GM11168 (cell line): ENCODE results near the gene FUT8.

Experiments used
- in situ Hi-C: fragments of 300-500 bp; cut with MboI; formaldehyde crosslinking; loops from one replicate; pipeline ENCODE4 v1.12.0; 2022; ENCODE audit warnings: low sequenced_read_pairs; ENCODE audit not compliant: unreplicated experiment

The FUT8 gene

DNA sequence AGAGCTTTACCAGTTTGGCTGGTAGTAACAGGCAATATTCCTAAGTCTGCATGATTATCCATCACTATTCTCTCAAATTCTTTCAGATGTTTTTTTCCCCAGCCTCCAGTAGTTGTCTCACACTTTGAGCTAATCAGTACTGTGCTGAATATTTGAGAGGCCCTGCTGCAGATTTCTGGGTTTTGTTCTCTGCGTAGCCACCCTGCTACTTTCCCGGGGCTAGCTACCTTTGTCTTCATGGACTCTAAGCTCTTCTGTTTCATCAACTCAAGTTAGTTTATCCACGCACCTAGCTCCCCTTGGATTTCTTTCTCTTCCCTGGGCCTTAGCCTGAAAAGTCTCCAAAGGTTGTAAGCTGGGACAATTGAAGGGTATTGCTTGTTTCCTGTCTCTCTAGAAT lies 73.0 kb downstream of the FUT8 start:
- in situ Hi-C loops: no loop called here

DNA sequence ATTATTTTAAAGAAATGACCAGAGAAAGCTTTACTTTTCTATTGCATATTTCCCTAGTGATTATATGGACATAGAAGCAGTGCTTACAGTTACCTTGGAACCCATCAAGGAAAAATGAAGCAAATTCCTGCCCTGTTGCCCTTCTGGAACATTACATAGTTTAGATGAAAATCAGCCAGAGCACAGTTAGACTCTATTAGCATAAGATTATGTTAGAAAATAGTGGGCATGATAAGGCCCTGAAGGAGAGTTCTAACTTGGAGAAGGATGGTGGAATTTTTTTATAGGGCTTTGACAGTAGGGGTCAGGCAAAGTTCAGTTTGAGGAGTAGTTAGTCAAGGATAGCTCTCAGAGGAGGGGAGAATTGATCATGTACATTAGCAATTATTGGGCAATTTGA lies 74.3 kb downstream of the FUT8 start:
- in situ Hi-C loops: no loop called here

DNA sequence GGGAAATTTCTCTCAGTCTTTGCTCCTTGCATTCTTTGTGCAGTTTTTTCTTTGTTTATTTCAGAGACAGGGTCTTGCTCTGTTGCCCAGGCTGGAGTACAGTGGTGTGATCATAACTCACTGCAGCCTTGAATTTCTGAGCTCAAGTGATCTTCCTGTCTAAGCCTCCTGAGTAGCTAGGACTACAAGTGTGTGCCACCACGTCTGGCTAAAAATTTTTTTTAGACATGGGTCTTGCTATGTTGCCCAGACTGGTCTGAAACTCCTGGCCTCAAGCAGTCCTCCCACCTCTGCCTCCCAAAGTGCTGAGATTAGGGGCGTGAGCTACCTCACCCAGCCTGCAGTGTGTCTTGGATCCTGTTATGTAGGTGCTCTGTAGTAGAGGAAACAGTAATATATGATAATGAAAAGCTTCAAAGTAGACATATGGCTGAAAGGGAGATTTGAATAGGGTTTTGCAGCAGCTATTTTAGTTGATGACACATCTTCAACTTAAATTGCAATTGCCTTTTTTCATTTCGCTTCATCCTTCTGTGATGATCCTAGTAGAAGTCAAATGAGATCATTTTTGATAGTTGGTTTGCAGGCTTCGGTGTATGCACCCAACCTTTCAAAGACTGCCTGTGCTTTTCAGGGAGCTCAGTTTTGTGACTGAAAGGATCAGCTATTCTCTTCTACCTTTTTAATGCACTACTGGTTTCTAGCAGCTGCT lies 75.4 kb downstream of the FUT8 start:
- in situ Hi-C loops: no loop called here

DNA sequence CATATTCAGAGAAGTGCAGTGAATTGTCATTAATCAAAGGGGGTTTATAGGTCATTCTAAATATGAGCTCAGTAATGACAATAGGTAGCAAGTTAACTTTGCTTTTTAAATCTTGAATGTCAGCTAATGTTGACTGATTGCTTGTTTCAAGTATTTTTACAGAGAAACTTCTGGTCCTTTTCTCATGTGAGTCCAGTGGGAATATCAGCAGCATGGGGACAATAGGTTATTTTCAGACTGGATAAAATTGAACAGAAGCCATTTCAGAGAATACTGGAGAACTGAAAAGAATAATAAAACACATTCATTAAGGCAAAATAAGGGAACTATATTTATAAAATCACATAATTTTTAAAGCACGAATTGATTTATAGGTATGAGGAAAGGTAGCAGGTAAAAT lies 78.7 kb downstream of the FUT8 start:
- in situ Hi-C loops: no loop called here

DNA sequence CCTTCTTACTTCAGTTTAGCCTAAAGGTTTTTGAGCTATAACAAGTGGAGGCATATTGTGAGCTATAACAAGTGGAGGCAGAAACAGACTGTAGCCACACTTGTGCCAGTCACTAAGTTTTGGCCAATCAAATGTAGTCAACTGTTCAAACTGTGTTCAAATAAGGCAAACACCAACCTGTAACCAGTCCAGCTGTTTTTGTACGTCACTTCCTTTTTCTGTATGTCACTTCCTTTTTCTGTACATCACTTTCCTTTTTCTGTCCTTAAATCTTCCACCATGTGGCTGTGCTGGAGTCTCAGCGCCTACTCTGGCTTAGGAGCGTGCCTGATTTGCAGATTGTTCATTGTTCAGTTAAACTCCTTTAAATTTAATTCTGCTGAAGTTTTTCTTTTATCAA lies 79.7 kb downstream of the FUT8 start:
- in situ Hi-C loops: no loop called here

DNA sequence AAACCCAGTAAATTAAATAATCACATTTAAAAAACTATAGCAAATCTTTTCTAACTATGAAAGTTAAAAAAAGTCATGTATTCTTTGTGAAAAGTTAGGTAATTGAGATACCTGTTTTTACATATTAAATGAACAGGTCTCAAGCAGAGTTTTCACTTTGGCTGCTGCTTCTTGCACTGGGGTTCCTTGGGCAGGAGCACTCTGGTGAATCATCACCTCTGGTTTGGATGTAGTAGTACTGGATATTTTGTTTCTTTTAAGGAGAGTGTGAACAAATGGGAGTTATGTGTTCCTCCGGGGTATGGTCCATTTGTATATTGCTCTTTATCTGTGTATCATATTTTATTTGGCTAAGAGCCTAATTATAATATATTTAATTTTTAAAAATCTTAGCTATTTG lies 82.7 kb downstream of the FUT8 start:
- in situ Hi-C loops: no loop called here

DNA sequence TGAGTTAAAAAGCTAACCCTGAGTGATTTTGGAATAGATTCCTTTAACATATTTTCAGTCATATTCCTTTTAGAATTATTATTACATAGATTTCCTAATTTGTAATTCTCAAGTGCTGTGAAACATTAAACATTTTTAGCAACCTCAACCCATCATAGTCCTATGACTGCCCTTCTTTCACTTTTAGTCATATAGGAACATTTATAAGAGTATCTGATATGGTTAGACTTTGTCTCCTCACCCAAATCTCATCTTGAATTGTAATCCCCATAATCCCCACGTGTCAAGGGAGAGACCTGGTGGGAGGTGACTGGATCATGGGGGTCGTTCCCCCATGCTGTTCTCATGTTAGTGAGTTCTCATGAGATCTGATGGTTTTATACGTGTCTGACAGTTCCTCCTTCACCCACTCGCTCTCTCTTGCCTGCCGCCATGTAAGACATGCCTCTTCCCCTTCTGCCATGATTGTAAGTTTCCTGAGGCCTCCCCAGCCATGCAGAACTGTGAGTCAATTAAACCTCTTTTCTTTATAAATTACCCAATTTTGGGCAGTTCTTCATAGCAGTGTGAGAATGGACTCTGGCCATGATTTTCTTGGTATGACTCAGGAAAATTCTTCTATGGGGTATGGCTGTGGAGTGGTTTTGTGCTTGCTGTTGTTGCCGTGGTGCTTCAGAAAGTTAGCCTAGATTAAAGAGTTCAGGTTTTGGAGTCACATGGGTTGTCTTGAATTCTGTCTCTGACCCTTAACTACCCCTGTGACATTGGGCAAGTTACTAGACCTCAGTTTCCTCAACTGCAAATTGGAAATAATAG lies 83.9 kb downstream of the FUT8 start:
- in situ Hi-C loops: no loop called here

DNA sequence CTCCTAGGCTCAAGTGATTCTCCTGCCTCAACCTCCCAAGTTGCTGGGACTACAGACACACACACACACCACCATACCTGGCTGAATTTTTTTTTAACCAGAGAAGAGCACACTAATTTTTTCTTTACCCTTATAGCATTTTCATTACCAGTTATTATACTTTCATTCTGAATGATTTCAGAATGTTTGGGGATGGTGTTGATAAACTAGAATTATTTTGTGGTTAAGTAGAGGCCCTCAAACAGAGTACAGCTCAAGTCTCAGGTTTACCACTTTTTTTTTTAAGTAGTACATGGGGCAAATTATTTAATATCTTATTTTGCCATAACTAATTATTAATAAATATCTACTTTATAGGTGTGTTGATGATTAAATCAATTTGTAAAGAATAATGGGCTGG lies 86.6 kb downstream of the FUT8 start:
- in situ Hi-C loops: no loop called here

DNA sequence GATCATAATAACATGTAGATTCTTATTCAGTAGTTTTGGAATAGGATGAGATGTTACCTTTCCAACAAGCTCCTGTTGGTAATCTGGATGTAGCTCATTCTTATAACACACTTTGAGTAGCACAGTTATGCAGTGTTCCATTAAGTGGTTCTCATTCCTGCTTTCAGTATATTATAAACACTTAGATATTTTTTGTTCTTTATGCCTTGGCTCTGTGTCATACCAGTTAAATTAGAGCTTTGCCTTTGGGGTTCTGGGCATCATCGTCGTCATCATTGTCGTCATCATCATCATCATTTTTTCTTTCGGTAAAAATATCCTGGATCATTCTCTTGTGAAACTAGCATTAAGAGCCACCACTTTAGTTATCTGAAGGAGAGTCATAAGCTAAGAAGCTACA lies 87.5 kb downstream of the FUT8 start:
- in situ Hi-C loops: no loop called here

DNA sequence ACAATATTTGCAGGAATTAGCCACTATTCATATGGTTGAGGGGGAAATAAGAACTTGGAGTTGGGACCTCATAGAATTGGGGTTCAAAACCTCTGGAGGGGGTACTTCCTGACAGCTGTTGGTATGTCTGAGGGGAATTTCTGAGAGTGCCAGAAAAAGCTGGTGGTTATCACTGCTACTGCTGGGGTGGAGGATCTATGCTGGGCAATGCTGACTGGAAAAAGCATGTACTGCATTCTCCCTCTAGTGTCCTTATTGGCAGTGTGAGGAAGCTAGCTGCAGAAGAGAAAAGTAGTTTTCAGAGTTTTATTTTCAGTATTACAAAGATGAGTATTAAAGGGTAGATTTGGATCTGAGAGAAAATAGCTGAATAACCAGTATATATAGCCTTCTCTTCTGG lies 88.8 kb downstream of the FUT8 start:
- in situ Hi-C loops: no loop called here

DNA sequence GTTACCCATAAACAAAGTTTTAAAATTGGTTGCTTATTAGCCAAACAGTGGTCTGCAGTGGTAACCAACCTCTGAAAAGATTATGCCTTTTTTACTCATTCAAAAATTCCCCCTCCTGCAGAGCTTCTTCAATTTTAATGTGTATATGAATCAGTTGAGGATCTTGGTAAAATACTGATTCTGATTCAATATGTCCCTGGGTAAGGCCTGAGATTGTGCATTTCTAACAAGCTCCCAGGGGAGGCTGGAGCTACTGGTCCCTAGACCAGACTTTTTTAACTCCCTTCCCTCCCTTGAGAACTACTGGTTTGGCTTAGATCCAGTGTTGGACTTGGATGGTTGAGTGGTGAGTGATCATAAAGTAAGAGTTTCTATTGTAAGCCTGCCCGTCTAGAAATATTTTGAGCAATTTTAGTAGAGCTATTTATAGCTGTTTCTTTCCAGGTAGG lies 90.2 kb downstream of the FUT8 start:
- in situ Hi-C loops: no loop called here

DNA sequence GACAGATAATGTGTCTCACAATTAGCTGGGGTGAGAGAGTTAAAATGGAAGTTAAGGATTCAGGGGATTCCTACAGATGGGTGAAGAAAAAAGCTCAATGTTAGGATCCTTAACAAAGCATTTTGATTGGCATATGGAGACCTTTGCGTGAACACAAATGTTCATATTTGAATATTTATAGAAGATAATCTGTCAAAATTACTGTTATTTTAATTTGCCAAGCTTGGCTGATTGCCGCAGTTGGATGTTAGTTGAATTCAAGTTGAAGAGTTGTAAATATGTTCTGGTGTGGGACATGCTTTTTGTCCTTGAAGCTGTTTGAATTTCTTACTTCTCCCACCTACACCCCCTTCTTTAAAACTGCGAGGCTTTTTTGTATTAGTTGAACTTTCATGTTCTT lies 91.2 kb downstream of the FUT8 start:
- in situ Hi-C loops: no loop called here

DNA sequence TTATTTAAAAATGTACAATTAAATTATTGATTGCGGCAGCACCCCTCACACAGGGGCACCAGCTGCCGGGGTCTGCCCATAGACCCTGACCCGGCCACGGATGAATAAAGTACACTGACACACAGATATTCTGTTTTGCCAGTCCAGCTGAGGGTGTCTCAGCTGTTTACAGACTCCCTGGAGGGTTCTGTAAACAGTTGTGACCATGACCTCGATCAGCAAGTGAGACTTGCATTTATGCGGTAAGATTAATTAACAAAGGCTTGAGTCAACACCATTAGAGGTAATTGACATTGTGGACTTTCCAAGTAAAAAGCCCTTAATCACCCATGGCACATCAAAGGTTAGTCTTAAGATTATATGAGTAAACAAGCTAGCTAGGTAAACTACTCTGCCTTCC lies 94.3 kb downstream of the FUT8 start:
- in situ Hi-C loops: no loop called here

DNA sequence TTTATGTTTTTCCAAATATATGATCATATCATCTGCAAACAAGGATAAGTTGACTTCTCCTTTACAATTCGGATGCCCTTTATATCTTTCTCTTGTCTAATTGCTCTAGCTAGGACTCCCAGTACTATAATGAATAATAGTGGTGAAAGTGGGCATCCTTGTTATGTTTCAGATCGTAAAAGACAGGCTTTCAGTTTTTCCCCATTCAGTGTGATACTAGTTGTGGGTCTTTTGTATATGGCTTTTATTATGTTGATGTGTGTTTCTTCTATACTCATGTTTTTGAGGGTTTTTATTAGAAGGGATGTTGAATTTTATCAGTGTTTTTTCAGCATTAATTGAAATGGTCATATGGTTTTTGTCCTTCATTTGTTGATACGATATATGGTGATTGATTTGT lies 97.3 kb downstream of the FUT8 start:
- in situ Hi-C loops: no loop called here

DNA sequence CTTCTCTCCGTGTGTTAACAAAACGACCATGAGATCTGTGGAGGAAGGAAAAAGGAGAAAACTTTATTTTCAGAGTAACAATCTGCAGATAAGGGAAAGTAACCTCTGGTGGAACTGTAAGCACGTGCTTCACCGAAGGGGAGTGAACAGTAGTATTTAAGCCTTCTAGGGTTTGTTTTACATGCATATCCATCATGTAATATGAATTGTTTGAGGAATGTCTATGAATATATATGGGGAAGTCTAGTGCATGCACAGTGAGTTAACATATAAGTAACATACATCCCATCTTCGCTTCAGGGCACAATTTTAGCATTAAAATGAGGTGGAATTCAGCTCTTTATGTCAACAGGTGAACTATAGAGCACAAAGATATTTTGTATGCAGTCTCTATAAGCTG lies 101.1 kb downstream of the FUT8 start:
- in situ Hi-C loops: no loop called here

DNA sequence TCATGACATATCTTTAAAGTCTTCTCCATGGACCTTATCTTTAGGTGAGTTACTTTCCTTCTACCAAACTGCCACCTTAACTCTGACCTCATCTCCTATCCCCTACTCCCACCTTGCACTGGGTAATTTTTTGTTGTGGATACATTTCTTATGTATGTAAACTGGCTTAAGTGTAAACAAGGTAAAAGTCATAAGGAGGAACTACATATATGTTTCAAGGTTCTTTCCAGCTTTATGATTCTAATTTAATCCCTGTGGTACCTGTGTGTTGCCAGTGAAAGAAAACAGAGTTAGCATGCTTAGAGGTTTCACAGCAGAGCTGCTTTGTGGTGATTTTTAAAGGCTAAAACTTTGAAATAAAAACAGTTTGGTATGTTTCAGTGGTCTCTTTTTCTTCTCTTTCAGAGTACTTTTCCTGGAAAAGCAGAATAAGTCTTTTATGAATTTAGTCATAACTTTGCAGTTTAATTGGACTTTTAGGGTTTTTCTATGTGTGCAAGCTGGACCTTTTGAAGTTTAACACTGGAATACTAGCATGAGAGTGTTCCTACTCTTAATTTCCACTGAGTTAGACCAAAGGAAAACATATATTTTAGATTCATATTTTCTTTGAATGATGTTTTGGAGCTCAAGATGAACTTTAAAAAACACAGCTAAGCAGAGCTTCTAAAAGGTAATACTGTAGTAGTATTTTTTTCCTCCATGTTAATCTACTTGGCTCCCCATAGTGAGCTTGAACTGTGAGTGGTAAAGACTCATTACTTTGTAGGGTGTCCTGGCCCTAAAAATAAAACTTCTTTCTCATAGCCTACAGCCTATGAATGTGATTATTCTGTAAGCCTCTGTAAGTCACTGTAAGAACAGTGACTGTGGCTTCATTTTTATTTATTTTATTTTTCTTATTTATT lies 105.4 kb downstream of the FUT8 start:
- in situ Hi-C loops: no loop called here

DNA sequence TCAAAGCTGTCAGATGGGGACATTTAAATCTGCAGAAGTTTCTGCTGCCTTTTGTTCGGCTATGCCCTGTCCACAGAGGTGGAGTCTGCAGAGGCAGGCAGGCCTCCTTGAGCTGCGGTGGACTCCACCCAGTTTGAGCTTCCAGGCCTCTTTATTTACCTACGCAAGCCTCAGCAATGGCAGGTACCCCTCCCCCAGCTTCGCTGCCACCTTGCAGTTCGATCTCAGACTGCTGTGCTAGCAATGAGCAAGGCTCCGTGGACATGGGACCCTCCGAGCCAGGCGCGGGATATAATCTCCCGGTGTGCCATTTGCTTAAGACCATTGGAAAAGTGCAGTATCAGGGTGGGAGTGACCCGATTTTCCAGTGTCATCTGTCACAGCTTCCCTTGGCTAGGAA lies 115.5 kb downstream of the FUT8 start:
- in situ Hi-C loops: no loop called here

DNA sequence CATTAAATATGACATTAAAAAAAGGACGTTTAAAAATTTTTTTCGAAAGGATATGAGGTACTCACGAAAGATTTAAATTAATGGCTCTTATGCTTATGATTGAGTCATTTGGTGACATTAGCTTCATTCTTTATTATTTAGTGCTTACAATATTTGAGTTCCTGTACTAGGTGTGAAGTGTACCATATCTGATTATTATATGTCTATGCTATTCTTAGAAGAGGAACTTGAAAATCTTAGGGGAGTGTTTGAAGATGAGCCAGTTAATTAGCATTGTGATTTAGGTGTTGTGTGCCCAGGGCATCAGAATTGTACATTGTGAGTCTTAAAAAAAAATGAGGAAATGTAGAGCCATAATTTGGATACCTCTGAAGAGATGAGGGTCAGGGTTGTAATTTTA lies 118.6 kb downstream of the FUT8 start:
- in situ Hi-C loops: no loop called here

DNA sequence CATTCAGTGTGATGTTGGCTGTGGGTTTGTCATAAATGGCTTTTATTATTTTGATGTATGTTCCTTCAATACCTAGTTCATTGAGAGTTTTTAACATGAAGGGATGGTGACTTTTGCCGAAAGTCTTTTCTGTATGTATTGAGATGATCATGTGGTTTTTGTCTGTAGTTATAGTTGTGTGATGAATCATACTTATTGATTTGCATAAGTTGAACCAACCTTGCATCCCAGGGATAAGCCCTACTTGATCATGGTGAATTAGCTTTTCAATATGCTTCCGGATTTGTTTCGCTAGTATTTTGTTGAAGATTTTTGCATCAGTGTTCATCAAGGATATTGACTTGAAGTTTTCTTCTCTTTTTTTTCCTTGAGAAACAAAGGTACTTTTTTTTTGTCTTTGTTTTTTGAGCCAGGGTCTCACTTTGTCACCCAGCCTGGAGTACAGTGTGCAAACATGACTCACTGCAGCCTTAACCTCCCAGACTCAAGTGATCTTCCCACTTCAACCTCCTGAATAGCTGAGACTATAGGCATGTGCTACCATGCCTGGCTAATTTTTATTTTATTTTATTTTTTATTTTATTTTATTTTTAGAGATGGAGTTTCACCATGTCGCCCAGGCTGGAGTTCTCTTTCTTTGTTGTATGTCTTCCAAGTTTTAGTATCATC lies 121.3 kb downstream of the FUT8 start:
- in situ Hi-C loops: no loop called here

DNA sequence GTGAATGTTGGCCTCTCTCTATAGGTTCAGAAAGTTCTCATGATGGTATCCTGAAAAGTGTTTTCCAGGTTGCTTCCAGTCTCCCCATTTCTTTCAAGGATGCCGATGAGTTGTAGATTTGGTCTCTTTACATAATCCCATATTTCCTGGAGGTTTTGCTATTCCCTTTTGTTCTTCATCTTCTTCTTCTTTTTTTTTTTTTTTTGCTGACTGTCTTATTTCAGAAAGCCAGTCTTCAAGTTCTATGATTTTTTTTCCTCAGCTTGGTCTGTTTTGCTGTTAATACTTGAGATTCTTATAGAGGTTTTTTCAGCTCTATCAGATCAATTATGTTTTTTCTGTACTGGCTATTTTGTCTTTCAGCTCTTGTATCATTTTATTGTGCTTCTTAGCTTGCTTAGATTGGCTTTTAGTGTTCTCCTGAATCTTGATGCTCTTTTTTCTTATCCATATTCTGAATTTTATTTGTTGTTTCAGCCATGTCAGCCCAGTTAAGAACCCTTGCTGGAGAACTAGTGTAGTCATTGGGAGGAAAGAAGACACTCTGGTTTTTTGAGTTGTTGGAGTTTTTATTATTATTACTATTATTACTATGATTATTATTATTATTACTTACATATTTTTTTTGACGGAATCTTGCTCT lies 124.4 kb downstream of the FUT8 start:
- in situ Hi-C loops: no loop called here
